ENCODE results near the gene PRSS56.

DNA sequence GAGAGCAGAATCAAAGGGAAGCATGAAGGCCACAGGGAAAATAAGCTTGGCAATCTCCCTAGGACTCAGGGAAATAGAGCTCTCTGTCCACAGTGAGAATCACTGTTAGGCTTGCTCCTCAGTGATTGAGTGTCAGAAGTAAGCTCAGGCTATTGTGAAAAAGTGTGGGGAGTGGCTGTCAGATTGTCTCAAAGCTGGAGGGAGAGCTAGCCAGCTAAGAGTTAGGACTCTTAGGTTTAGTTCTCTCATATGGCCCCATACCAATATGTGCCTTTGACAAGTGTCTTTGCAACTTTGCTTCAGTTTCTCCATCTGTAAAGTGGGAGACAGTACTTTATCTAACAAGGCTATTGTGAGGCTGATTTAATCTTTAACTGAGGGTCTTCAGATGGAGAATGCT, 47.5 kb downstream of the PRSS56 start:
- TF ChIP-seq POLR2A (IDR thresholded peaks at IDR 0.05): no peak
- TF ChIP-seq, protein P1, sequence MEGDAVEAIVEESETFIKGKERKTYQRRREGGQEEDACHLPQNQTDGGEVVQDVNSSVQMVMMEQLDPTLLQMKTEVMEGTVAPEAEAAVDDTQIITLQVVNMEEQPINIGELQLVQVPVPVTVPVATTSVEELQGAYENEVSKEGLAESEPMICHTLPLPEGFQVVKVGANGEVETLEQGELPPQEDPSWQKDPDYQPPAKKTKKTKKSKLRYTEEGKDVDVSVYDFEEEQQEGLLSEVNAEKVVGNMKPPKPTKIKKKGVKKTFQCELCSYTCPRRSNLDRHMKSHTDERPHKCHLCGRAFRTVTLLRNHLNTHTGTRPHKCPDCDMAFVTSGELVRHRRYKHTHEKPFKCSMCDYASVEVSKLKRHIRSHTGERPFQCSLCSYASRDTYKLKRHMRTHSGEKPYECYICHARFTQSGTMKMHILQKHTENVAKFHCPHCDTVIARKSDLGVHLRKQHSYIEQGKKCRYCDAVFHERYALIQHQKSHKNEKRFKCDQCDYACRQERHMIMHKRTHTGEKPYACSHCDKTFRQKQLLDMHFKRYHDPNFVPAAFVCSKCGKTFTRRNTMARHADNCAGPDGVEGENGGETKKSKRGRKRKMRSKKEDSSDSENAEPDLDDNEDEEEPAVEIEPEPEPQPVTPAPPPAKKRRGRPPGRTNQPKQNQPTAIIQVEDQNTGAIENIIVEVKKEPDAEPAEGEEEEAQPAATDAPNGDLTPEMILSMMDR (IDR thresholded peaks at IDR 0.05): no peak
- no peak for TF ChIP-seq POLR2AphosphoS5 (IDR thresholded peaks at IDR 0.05)

All from breast epithelium (tissue), 3 donors.